B cell (primary cell): ENCODE data around the gene ARHGEF19. TPM values are rescaled to one million over a fixed set of nuclear protein-coding genes. Genes with fewer than 3 reads are reported as not detected.

Source experiments
- ATAC-seq: fragments of 200-7000 bp; cut with Tn5 transposase; one replicate; pipeline ENCODE4 v1.10.0; 2021; ENCODE audit warnings: low read depth, mild to moderate bottlenecking, moderate number of reproducible peaks, moderate library complexity
- CTCF ChIA-PET: fragments of 350-600 bp; sonication (Branson Sonifier 250); formaldehyde crosslinking; loops from one replicate; lab custom pipeline; 2021; ENCODE audit warnings: antibody characterized with exemption, inconsistent platforms; lab: Charles Lee
- POLR2A ChIA-PET: fragments of 350-600 bp; sonication (Branson Sonifier 250); formaldehyde crosslinking; loops from one replicate; lab custom pipeline; 2021; ENCODE audit warnings: antibody characterized with exemption; lab: Charles Lee
- DNase-seq: peaks from one replicate; pipeline ENCODE4 v3.0.0; 2013
- H2AFZ ChIP-seq: 2 replicates; pipeline ENCODE4 v1.6.1; 2012; ENCODE audit warnings: mild to moderate bottlenecking, low read depth, low read length; ENCODE audit not compliant: insufficient read depth, poor library complexity, severe bottlenecking
- H3K27ac ChIP-seq, 2 donors: 1 replicate in 1 of 2; 2 replicates in 1 of 2; pipeline ENCODE4 v1.5.1; 2012 to 2013; ENCODE audit warnings: low read length in 2 of 2, mild to moderate bottlenecking in 2 of 2, moderate library complexity in 1 of 2
- H3K27me3 ChIP-seq, 4 experiments: fragments of 200-600 bp in 1 of 4; sonication (generic) in 1 of 4; replicated peaks in 1 of 4; 1 replicate in 2 of 4; 2 replicates in 2 of 4; pipeline versions ENCODE4 v1.6.1 to v1.7.0; 2013 to 2016; ENCODE audit warnings: low read length in 3 of 4, mild to moderate bottlenecking in 2 of 4, mixed read lengths in 1 of 4, moderate library complexity in 1 of 4; ENCODE audit not compliant: insufficient read depth in 4 of 4, control insufficient read depth in 3 of 4; ENCODE audit errors: control extremely low read depth in 1 of 4
- H3K36me3 ChIP-seq, 2 experiments: replicated peaks in 1 of 2; 1 replicate in 1 of 2; 2 replicates in 1 of 2; pipeline versions ENCODE4 v1.6.1 to v1.7.1; 2013; ENCODE audit warnings: low read length in 1 of 2; ENCODE audit not compliant: insufficient read depth in 2 of 2, control insufficient read depth in 1 of 2; ENCODE audit errors: control extremely low read depth in 1 of 2, extremely low read depth in 1 of 2
- H3K4me1 ChIP-seq, 2 donors: fragments of 200-600 bp in 1 of 2; sonication (generic) in 1 of 2; 1 replicate in 1 of 2; 2 replicates in 1 of 2; pipeline versions ENCODE4 v1.5.1 to v1.6.1; 2013 to 2017; ENCODE audit warnings: low read length in 2 of 2; ENCODE audit not compliant: control insufficient read depth in 2 of 2, insufficient read depth in 2 of 2
- H3K4me2 ChIP-seq: replicated peaks from 2 replicates; pipeline ENCODE3; 2012; ENCODE audit warnings: mild to moderate bottlenecking, low read depth, low read length; ENCODE audit not compliant: poor library complexity, severe bottlenecking
- H3K4me3 ChIP-seq, 5 experiments: fragments of 200-600 bp in 1 of 5; sonication (generic) in 1 of 5; 1 replicate in 3 of 5; 2 replicates in 2 of 5; pipeline versions ENCODE4 v1.5.1 to v1.7.0; 2011 to 2016; ENCODE audit warnings: low read length in 4 of 5, mild to moderate bottlenecking in 4 of 5, low read depth in 2 of 5, control low read depth in 1 of 5, moderate library complexity in 1 of 5; ENCODE audit not compliant: insufficient read depth in 1 of 5; ENCODE audit errors: control extremely low read depth in 1 of 5, extremely low read depth in 1 of 5
- H3K79me2 ChIP-seq: fragments of 200-600 bp; sonication (generic); one replicate; pipeline ENCODE4 v1.6.0; 2016; ENCODE audit warnings: low read length; ENCODE audit not compliant: control insufficient read depth, insufficient read depth
- H3K9ac ChIP-seq: fragments of 200-600 bp; sonication (generic); 2 replicates; pipeline ENCODE4 v1.6.1; 2017; ENCODE audit warnings: mild to moderate bottlenecking, low read length, moderate library complexity
- H3K9me3 ChIP-seq, 3 donors: one replicate each; pipeline versions ENCODE4 v1.6.1 to v1.7.1; 2013; ENCODE audit warnings: low read length in 2 of 3; ENCODE audit not compliant: control insufficient read depth in 2 of 3, insufficient read depth in 1 of 3; ENCODE audit errors: control extremely low read depth in 1 of 3
- H4K20me1 ChIP-seq: 2 replicates; pipeline ENCODE4 v1.6.0; 2012; ENCODE audit warnings: mild to moderate bottlenecking, low read length; ENCODE audit not compliant: insufficient read depth, control insufficient read depth, poor library complexity, severe bottlenecking
- H3K27ac Mint-ChIP-seq: one replicate; pipeline ENCODE4 v1.8.0; 2021; ENCODE audit warnings: mixed read lengths
- H3K27me3 Mint-ChIP-seq: one replicate; pipeline ENCODE4 v1.8.0; 2021; ENCODE audit warnings: mixed read lengths
- H3K4me1 Mint-ChIP-seq: one replicate; pipeline ENCODE4 v1.8.0; 2021; ENCODE audit warnings: mixed read lengths
- H3K4me3 Mint-ChIP-seq: one replicate; pipeline ENCODE4 v1.8.0; 2021; ENCODE audit warnings: mixed read lengths
- H3K9me3 Mint-ChIP-seq: one replicate; pipeline ENCODE4 v1.8.0; 2022; ENCODE audit warnings: mixed read lengths; ENCODE audit not compliant: insufficient read depth
- EZH2 ChIP-seq: IDR thresholded peaks from 2 replicates; pipeline ENCODE4 v1.6.1; 2012; ENCODE audit warnings: borderline replicate concordance, low read depth, mild to moderate bottlenecking, moderate library complexity, low read length; ENCODE audit not compliant: insufficient read depth, poor library complexity, severe bottlenecking
- WGBS: methylation state at CpG from one replicate; pipeline ENCODE4 v1.1.5; 2013; ENCODE audit warnings: missing lambda C conversion rate; ENCODE audit not compliant: insufficient coverage; 5-methylcytosine and 5-hydroxymethylcytosine counted together
- intact Hi-C: fragments of 100-400 bp; cut with micrococcal nuclease; formaldehyde crosslinking; loops from one replicate; pipeline ENCODE4 v1.10.0; 2022
- polyA plus RNA-seq: library from polyadenylated mRNA; depleted of rRNA; stranded (reverse); fragments of >200 nt; gene quantifications from 2 replicates; pipeline ENCODE4 v1.2.3, GENCODE V29; 2012
- total RNA-seq, 2 donors: library from RNA; stranded (reverse); fragments of 120-200 nt in 1 of 2; gene quantifications; 1 replicate in 1 of 2; 2 replicates in 1 of 2; pipeline versions ENCODE4 v1.2.3 to v1.2.4, GENCODE V29; 2013 to 2022
- TF ChIP-seq, protein P1 (sequence below): fragments of 200-600 bp; IDR thresholded peaks from one replicate; pipeline ENCODE4 v1.8.0; 2022; ENCODE audit warnings: antibody characterized with exemption, mild to moderate bottlenecking

ARHGEF19 gene
- total and polyA plus RNA-seq, 2 donors (not counting 1 experiment from before 2014, with no cell fraction given) = 13.9 to 20.9 TPM

DNA sequence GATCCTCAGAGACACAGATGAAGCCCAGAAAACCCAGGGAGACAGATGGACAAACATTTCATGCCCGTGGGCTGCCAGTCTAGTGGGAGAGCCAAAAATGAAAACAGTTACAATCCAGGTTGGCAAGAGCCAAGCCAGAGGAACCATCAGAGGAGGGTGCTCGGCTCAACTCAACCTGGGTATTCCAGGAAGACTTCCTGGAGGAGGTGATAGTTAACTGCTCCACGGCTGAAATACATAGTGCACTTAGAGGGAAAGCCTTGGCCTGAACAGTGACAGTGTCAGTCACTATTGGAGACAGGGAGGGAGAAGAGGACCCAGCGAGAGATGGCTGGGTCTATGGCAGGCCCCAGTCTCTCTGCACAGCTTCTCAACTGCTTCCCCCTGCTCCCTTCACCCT, 1.9 kb downstream of the ARHGEF19 start:
- TF ChIP-seq EZH2 = no peak
- TF ChIP-seq, protein P1, sequence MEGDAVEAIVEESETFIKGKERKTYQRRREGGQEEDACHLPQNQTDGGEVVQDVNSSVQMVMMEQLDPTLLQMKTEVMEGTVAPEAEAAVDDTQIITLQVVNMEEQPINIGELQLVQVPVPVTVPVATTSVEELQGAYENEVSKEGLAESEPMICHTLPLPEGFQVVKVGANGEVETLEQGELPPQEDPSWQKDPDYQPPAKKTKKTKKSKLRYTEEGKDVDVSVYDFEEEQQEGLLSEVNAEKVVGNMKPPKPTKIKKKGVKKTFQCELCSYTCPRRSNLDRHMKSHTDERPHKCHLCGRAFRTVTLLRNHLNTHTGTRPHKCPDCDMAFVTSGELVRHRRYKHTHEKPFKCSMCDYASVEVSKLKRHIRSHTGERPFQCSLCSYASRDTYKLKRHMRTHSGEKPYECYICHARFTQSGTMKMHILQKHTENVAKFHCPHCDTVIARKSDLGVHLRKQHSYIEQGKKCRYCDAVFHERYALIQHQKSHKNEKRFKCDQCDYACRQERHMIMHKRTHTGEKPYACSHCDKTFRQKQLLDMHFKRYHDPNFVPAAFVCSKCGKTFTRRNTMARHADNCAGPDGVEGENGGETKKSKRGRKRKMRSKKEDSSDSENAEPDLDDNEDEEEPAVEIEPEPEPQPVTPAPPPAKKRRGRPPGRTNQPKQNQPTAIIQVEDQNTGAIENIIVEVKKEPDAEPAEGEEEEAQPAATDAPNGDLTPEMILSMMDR = no peak
- no peak overlapping the region for H3K4me2 ChIP-seq
- no peak overlapping the region for H2AFZ ChIP-seq
- no peak overlapping the region for H3K4me3 ChIP-seq
- peaks cover 10 to 15% of the 10 kb centered on the region in 2 donors for H3K4me1 ChIP-seq
- no peak overlapping the region for H3K27ac Mint-ChIP-seq
- H3K9me3 Mint-ChIP-seq = no peaks in the 10 kb centered on the region
- no peak overlapping the region for H3K27ac ChIP-seq
- H3K4me3 Mint-ChIP-seq = no peak overlapping the region
- H3K36me3 ChIP-seq = no peaks in the 10 kb centered on the region
- ATAC-seq (no peak), DNase-seq (no peak)
- H3K4me1 Mint-ChIP-seq = peaks cover 11% of the 10 kb centered on the region
- CTCF ChIA-PET = no interaction called here
- peaks cover 2% of the 10 kb centered on the region for H3K27me3 Mint-ChIP-seq
- H3K9ac ChIP-seq = no peak overlapping the region
- peaks cover 6% of the 10 kb centered on the region for H3K79me2 ChIP-seq
- POLR2A ChIA-PET = interaction anchor here (0.6 kb wide), 1 partner anchor 25 kb away, joined by 3 read pairs; no protein-coding TSS in a partner anchor
- 78% methylated on average over 4 of the region's 4 CpGs for WGBS
- peaks cover 0 to under 1% (median 0%) of the 10 kb centered on the region in 3 donors for H3K9me3 ChIP-seq
- intact Hi-C loops = no loop called here
- H3K27me3 ChIP-seq = peaks cover 0 to 3% (median 0%) of the 10 kb centered on the region in 4 experiments
- H4K20me1 ChIP-seq = peaks cover 5% of the 10 kb centered on the region

DNA sequence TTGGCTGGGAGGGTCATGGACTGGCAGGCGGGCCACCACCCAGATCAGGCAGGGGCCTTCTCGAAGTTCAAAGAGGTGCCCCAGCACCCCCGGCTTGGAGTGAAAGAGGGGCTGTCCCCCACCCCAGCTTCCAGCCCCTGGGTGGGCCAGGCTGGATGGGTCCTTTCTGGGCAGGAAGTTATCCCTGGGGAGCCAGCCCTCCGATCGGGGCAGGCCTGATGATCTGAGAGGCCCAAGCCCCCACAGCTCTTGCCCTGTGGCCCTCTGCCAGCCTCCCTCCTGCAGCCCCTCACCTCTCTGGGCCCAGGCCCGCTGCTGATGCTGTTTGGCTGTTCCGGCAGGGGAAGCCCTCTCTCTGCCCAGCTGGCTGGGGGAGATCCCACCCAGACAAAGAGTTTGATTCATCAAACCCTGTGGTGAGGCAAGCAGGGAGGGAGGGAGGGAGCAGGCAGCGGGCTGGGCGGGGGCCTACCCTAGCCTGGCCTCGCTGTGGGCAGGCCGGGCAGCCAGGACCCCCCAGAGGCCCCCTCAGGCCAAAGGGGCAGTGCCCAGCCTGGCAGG, 2.5 kb downstream of the ARHGEF19 start:
- H3K9me3 Mint-ChIP-seq = no peaks in the 10 kb centered on the region
- ChIA-PET POLR2A (no interaction called here), CTCF (no interaction called here)
- Histone ChIP-seq H3K9ac (no peak overlapping the region), H3K27me3 (peaks cover 0 to 3% (median 0%) of the 10 kb centered on the region in 4 experiments), H3K4me1 (peaks cover 12 to 17% of the 10 kb centered on the region in 2 donors), H3K4me3 (no peak overlapping the region), H3K27ac (no peak overlapping the region), H3K79me2 (peaks cover 8% of the 10 kb centered on the region), H4K20me1 (peaks cover 12% of the 10 kb centered on the region), H3K4me2 (no peak overlapping the region), H3K9me3 (no peaks in the 10 kb centered on the region), H3K36me3 (no peaks in the 10 kb centered on the region), H2AFZ (no peak overlapping the region)
- H3K4me3 Mint-ChIP-seq = peak overlapping the region; percentile 49
- H3K4me1 Mint-ChIP-seq = peaks cover 10% of the 10 kb centered on the region
- WGBS = 85% methylated on average over 7 of the region's 11 CpGs
- DNase-seq (no peak), ATAC-seq (no peak)
- H3K27ac Mint-ChIP-seq = no peak overlapping the region
- TF ChIP-seq, protein P1 = no peak
- TF ChIP-seq EZH2 = no peak
- peaks cover 2% of the 10 kb centered on the region for H3K27me3 Mint-ChIP-seq
- intact Hi-C loops = no loop called here
